Stimulated activated CD4-positive, alpha-beta T cell treated with anti-CD3 and anti-CD28 coated beads, Interleukin-4, amount 100 ng/mL, for 24 hours (primary cell): Measurements from ENCODE around the gene SESTD1.

Source experiments
- DNase-seq: peaks from one replicate; pipeline ENCODE4 v3.0.0-alpha.2; 2020

Gene SESTD1

GRCh38 chr2:179181002-179181401, 83.6 kb downstream of the SESTD1 start:
- DNase-seq = no peak

GRCh38 chr2:179180242-179180641, 84.4 kb downstream of the SESTD1 start:
- DNase-seq = no peak

GRCh38 chr2:179179719-179180118, 84.9 kb downstream of the SESTD1 start:
- no peak for DNase-seq

- DNase-seq = no peak
These were observed 86.9 kb downstream of the SESTD1 start for GRCh38 chr2:179177694-179178093.

GRCh38 chr2:179174240-179174639, 90.4 kb downstream of the SESTD1 start:
- no peak for DNase-seq

- DNase-seq = no peak
These were observed 91.7 kb downstream of the SESTD1 start for GRCh38 chr2:179172894-179173293.

- no peak for DNase-seq
These were observed 93.3 kb downstream of the SESTD1 start for GRCh38 chr2:179171371-179171770.

- DNase-seq = no peak
These were observed 93.7 kb downstream of the SESTD1 start for GRCh38 chr2:179170901-179171300.

GRCh38 chr2:179165356-179166000, 99.2 kb downstream of the SESTD1 start:
- DNase-seq = no peak

GRCh38 chr2:179141206-179141605, 123.4 kb downstream of the SESTD1 start:
- no peak for DNase-seq

GRCh38 chr2:179140571-179140970, 124.1 kb downstream of the SESTD1 start:
- DNase-seq = no peak

- no peak for DNase-seq
These were observed 125.1 kb downstream of the SESTD1 start for GRCh38 chr2:179139506-179139905.

- DNase-seq = no peak
These were observed 127.4 kb downstream of the SESTD1 start for GRCh38 chr2:179137200-179137759.

GRCh38 chr2:179133016-179133415, 131.6 kb downstream of the SESTD1 start:
- no peak for DNase-seq

GRCh38 chr2:179132076-179132475, 132.6 kb downstream of the SESTD1 start:
- no peak for DNase-seq

GRCh38 chr2:179130560-179130959, 134.1 kb downstream of the SESTD1 start:
- no peak for DNase-seq

- DNase-seq = no peak
These were observed 134.9 kb downstream of the SESTD1 start for GRCh38 chr2:179129574-179130238.

- DNase-seq = no peak
These were observed 139.2 kb downstream of the SESTD1 start for GRCh38 chr2:179125404-179125803.

- DNase-seq = no peak
These were observed 140.3 kb downstream of the SESTD1 start for GRCh38 chr2:179124282-179124681.

GRCh38 chr2:179123272-179123662, 141.4 kb downstream of the SESTD1 start:
- no peak for DNase-seq

- no peak for DNase-seq
These were observed 156.9 kb downstream of the SESTD1 start for GRCh38 chr2:179107737-179108136.

GRCh38 chr2:179106676-179107428, 157.8 kb downstream of the SESTD1 start:
- no peak for DNase-seq

GRCh38 chr2:179106342-179106675, 158.3 kb downstream of the SESTD1 start:
- DNase-seq = no peak

- no peak for DNase-seq
These were observed 159.9 kb downstream of the SESTD1 start for GRCh38 chr2:179104736-179105135.
